Stimulated activated CD8-positive, alpha-beta memory T cell treated with anti-CD3 and anti-CD28 coated beads, Interleukin-12 subunit alpha, Interleukin-12 subunit beta, amount 100 ng/mL, for 1 hour (primary cell): ENCODE data around the gene PTPN4.

Source experiments
- DNase-seq: peaks from one replicate; pipeline ENCODE4 v3.0.0-alpha.2; 2020; ENCODE audit warnings: low read depth

Gene PTPN4

GRCh38 chr2:119731983-119732382, 27.7 kb upstream of the PTPN4 start:
- no peak for DNase-seq

- no peak for DNase-seq
Measured at GRCh38 chr2:119732601-119733164, 27.0 kb upstream of the PTPN4 start.

- DNase-seq = no peak
Measured at GRCh38 chr2:119734047-119734446, 25.7 kb upstream of the PTPN4 start.

GRCh38 chr2:119735565-119735964, 24.2 kb upstream of the PTPN4 start:
- DNase-seq = no peak

GRCh38 chr2:119736021-119736420, 23.7 kb upstream of the PTPN4 start:
- no peak for DNase-seq

- DNase-seq = no peak
Measured at GRCh38 chr2:119739580-119740255, 20.0 kb upstream of the PTPN4 start.

GRCh38 chr2:119741001-119741400, 18.7 kb upstream of the PTPN4 start:
- DNase-seq = no peak

- DNase-seq = no peak
Measured at GRCh38 chr2:119741868-119742267, 17.9 kb upstream of the PTPN4 start.

- no peak for DNase-seq
Measured at GRCh38 chr2:119744335-119744939, 15.3 kb upstream of the PTPN4 start.

- DNase-seq = no peak
Measured at GRCh38 chr2:119745566-119745965, 14.2 kb upstream of the PTPN4 start.

GRCh38 chr2:119746836-119747686, 12.7 kb upstream of the PTPN4 start:
- DNase-seq = no peak

- no peak for DNase-seq
Measured at GRCh38 chr2:119748135-119748534, 11.6 kb upstream of the PTPN4 start.

GRCh38 chr2:119749477-119750012, 10.2 kb upstream of the PTPN4 start:
- no peak for DNase-seq

- no peak for DNase-seq
Measured at GRCh38 chr2:119751706-119752105, 8.0 kb upstream of the PTPN4 start.

GRCh38 chr2:119753041-119753929, 6.4 kb upstream of the PTPN4 start:
- peak; percentile 5 for DNase-seq

- DNase-seq = no peak
Measured at GRCh38 chr2:119753930-119754321, 5.8 kb upstream of the PTPN4 start.

- DNase-seq = no peak
Measured at GRCh38 chr2:119755906-119756305, 3.8 kb upstream of the PTPN4 start.

- DNase-seq = no peak
Measured at GRCh38 chr2:119756837-119757236, 2.9 kb upstream of the PTPN4 start.

GRCh38 chr2:119758881-119759450, 756 bp upstream of the PTPN4 start:
- no peak for DNase-seq

GRCh38 chr2:119760237-119760955, 674 bp downstream of the PTPN4 start:
- no peak for DNase-seq

- no peak for DNase-seq
Measured at GRCh38 chr2:119760956-119761275, 1.2 kb downstream of the PTPN4 start.
